Transverse colon (tissue), 4 donors: ENCODE measurements around the gene CA12. TPM values are rescaled to one million over a fixed set of nuclear protein-coding genes. Genes with fewer than 3 reads are reported as not detected.

Experiments used
- DNase-seq: peaks from one replicate; pipeline ENCODE4 v3.0.0-alpha.2; 2019
- H3K27ac ChIP-seq, 4 donors: fragments of 200-600 bp; sonication (generic); 2 replicates each; pipeline ENCODE4 v1.5.1; 2016 to 2018; ENCODE audit warnings: inconsistent platforms in 4 of 4
- H3K27me3 ChIP-seq: fragments of 200-600 bp; sonication (generic); 2 replicates; pipeline ENCODE4 v1.5.1; 2017; ENCODE audit warnings: inconsistent platforms
- H3K36me3 ChIP-seq, 4 donors: fragments of 200-600 bp; sonication (generic); 2 replicates each; pipeline ENCODE4 v1.5.1; 2017 to 2019; ENCODE audit warnings: inconsistent platforms in 4 of 4
- H3K4me1 ChIP-seq, 4 donors: fragments of 200-600 bp; sonication (generic); 2 replicates each; pipeline ENCODE4 v1.5.1; 2017 to 2020; ENCODE audit warnings: inconsistent platforms in 4 of 4
- H3K4me3 ChIP-seq, 4 donors: fragments of 200-600 bp; sonication (generic); 1 replicate in 1 of 4; 2 replicates in 3 of 4; pipeline versions ENCODE4 v1.5.1 to v1.6.1; 2017 to 2019; ENCODE audit warnings: inconsistent platforms in 4 of 4
- H3K9me3 ChIP-seq, 2 donors: fragments of 200-600 bp; sonication (generic); 2 replicates each; pipeline ENCODE4 v1.5.1; 2017 to 2019; ENCODE audit warnings: inconsistent platforms in 2 of 2
- CTCF ChIP-seq, 5 experiments: fragments of 200-600 bp in 3 of 5; fragments of 450-650 bp in 2 of 5; sonication (generic) in 3 of 5; IDR thresholded peaks; 1 replicate in 2 of 5; 2 replicates in 3 of 5; pipeline ENCODE4 v1.5.1; 2016 to 2017; ENCODE audit warnings: antibody characterized with exemption in 5 of 5, inconsistent platforms in 3 of 5, mild to moderate bottlenecking in 2 of 5, moderate library complexity in 1 of 5
- EP300 ChIP-seq: sonication (generic); formaldehyde crosslinking; IDR thresholded peaks from one replicate; pipeline ENCODE4 v1.6.1; 2017; ENCODE audit warnings: antibody characterized with exemption, low read depth
- POLR2A ChIP-seq: fragments of 450-650 bp; IDR thresholded peaks from one replicate; pipeline ENCODE4 v1.6.1; 2016; ENCODE audit warnings: antibody characterized with exemption, mild to moderate bottlenecking, moderate library complexity
- POLR2AphosphoS5 ChIP-seq, 3 donors: sonication (generic); formaldehyde crosslinking; IDR thresholded peaks; one replicate each; pipeline ENCODE4 v1.6.1; 2016; ENCODE audit warnings: antibody characterized with exemption in 3 of 3
- WGBS, 2 donors: methylation state at CpG; one replicate each; pipeline ENCODE4 v1.1.5; 2018; ENCODE audit warnings: low coverage in 1 of 2; 5-methylcytosine and 5-hydroxymethylcytosine counted together
- in situ Hi-C, 4 donors: fragments of 200-750 bp; cut with MboI; loops; one replicate each; pipeline versions ENCODE4 v1.15.0 to v1.15.1; 2017; ENCODE audit warnings: low sequenced_read_pairs in 3 of 4, low pct_ligation_motif_present in 1 of 4, low pct_unique_long_range_greater_than_20kb in 1 of 4
- intact Hi-C: fragments of 100-400 bp; cut with DNase I; formaldehyde crosslinking; loops from one replicate; pipeline ENCODE4 v1.15.1; 2023; ENCODE audit warnings: low total_unique reads
- total RNA-seq, 4 donors: library from RNA; depleted of rRNA; stranded (reverse); fragments of >200 nt; gene quantifications; one replicate each; pipeline ENCODE4 v1.1.0, GENCODE V29; 2016

The CA12 gene
- total RNA-seq, 4 donors from 2014 or later, result 121 to 392 (median 329) TPM

GRCh38 chr15:63351170-63351569, 30.5 kb downstream of the CA12 start:
- H3K27ac ChIP-seq, result peak overlapping the region; percentile 75 to 90 (median 80)
- H3K36me3 ChIP-seq, result no peaks in the 10 kb centered on the region
- no peak overlapping the region for H3K4me3 ChIP-seq
- DNase-seq, result peak; percentile 76
- in situ Hi-C loops (no loop called here), intact Hi-C loops (no loop called here)
- 33 to 53% methylated on average over 1 to 4 of the region's 4 CpGs for WGBS, 2 donors
- peaks cover 0 to 82% (median 57%) of the 10 kb centered on the region in 4 donors for H3K4me1 ChIP-seq
- H3K9me3 ChIP-seq, result no peaks in the 10 kb centered on the region
- no peaks in the 10 kb centered on the region for H3K27me3 ChIP-seq
- TF ChIP-seq CTCF (IDR thresholded peaks at IDR 0.05) (no peak), POLR2A (no peak), POLR2AphosphoS5 (IDR thresholded peaks at IDR 0.05) (peak; percentile 26 to 48 (median 32)), EP300 (no peak)

- H3K9me3 ChIP-seq, result no peaks in the 10 kb centered on the region
- H3K27ac ChIP-seq, result peak overlapping the region; percentile 75 to 90 (median 80)
- H3K27me3 ChIP-seq, result no peaks in the 10 kb centered on the region
- in situ Hi-C loops, result no loop called here
- WGBS, 2 donors, result 81% methylated on average over 5 of the region's 5 CpGs; no CpG with 5 or more reads in 1 of the 2 donors
- peaks cover 0 to 72% (median 50%) of the 10 kb centered on the region in 4 donors for H3K4me1 ChIP-seq
- no peak overlapping the region for H3K4me3 ChIP-seq
- TF ChIP-seq POLR2AphosphoS5 (IDR thresholded peaks at IDR 0.05), result no peak
- no peak for TF ChIP-seq POLR2A
- no peak for DNase-seq
- intact Hi-C loops, result no loop called here
- no peaks in the 10 kb centered on the region for H3K36me3 ChIP-seq
Observed at GRCh38 chr15:63350178-63350621, 31.4 kb downstream of the CA12 start.

GRCh38 chr15:63349621-63350020, 32.0 kb downstream of the CA12 start:
- intact Hi-C loops, result no loop called here
- WGBS, 2 donors, result 93 to 95% methylated on average over 5 of the region's 5 CpGs
- no peaks in the 10 kb centered on the region for H3K9me3 ChIP-seq
- no peak for DNase-seq
- H3K36me3 ChIP-seq, result no peaks in the 10 kb centered on the region
- H3K27ac ChIP-seq, result peak overlapping the region in 3 of 4 donors; percentile 80 to 90 (median 80)
- TF ChIP-seq EP300, result no peak
- no peak for TF ChIP-seq POLR2AphosphoS5 (IDR thresholded peaks at IDR 0.05)
- no peak for TF ChIP-seq POLR2A
- TF ChIP-seq CTCF (IDR thresholded peaks at IDR 0.05), result no peak
- H3K4me1 ChIP-seq, result peaks cover 0 to 69% (median 46%) of the 10 kb centered on the region in 4 donors
- no peaks in the 10 kb centered on the region for H3K27me3 ChIP-seq
- H3K4me3 ChIP-seq, result no peak overlapping the region
- in situ Hi-C loops, result no loop called here

GRCh38 chr15:63349156-63349555, 32.5 kb downstream of the CA12 start:
- in situ Hi-C loops, result no loop called here
- 82% methylated on average over 6 of the region's 6 CpGs; no CpG with 5 or more reads in 1 of the 2 donors for WGBS, 2 donors
- H3K4me1 ChIP-seq, result peaks cover 0 to 64% (median 41%) of the 10 kb centered on the region in 4 donors

More at GRCh38 chr15:63349156-63349555, 32.5 kb downstream of the CA12 start:
- Histone ChIP-seq H3K9me3 (no peaks in the 10 kb centered on the region), H3K27ac (peak overlapping the region; percentile 34 to 61 (median 58)), H3K27me3 (no peaks in the 10 kb centered on the region), H3K4me3 (no peak overlapping the region), H3K36me3 (no peaks in the 10 kb centered on the region)
- no peak for DNase-seq
- intact Hi-C loops, result no loop called here
- TF ChIP-seq CTCF (IDR thresholded peaks at IDR 0.05) (no peak), EP300 (no peak), POLR2AphosphoS5 (IDR thresholded peaks at IDR 0.05) (no peak), POLR2A (no peak)
